ENCODE data around the gene MRPS12.
"Not testable (repeated sequence)": the region's sequence is repeated elsewhere in the genome, so short reads cannot be mapped to it uniquely, and the experiment has no call there.

Gene MRPS12

DNA sequence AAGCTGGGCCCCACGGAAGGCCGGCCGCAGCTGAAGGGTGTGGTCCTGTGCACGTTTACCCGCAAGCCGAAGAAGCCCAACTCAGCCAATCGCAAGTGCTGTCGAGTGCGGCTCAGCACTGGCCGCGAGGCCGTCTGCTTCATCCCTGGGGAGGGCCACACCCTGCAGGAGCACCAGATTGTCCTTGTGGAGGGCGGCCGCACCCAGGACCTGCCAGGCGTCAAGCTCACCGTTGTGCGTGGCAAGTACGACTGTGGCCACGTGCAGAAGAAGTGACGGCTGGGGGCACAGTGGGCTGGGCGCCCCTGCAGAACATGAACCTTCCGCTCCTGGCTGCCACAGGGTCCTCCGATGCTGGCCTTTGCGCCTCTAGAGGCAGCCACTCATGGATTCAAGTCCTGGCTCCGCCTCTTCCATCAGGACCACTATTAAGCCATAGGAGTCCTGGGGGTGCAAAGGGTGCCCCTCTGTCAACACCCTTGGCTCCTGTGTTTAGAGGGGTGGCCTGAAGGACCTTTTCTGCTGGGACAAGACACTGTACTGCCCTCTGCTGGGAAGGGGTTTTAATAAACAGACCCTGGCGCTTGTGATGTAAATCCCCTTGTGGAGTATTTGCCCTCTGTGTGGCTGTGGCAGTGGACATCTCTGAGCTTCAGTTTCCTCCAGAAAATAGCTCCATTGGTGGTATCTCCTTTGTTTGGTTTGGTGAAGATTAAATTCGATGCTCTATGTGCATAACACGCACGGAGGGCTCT is 1.9 kb downstream of the MRPS12 start:
- DNase-seq (ENCODE audit: extremely low read depth in 1 of 2, low read depth in 1 of 2) = no peak

DNA sequence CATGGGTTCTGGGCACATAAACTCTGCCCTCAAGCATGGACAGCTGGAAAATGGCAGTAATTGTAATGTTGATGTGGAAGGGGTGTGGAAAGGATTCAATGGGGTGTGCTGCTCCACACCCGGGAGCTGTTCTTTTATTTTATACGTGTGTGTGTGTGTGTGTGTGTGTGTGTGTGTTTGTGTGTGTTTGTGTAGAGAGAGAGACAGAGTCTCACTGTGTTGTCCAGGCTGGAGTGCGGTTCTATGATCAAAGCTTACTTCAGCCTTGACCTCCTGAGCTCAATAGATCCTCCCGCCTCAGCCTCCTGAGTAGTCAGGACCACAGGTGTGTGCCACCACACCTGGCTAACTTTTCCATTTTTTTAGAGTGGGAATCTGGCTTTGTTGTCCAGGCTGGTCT is 2.8 kb downstream of the MRPS12 start:
- DNase-seq (ENCODE audit: extremely low read depth in 1 of 2, low read depth in 1 of 2) = no peak

DNA sequence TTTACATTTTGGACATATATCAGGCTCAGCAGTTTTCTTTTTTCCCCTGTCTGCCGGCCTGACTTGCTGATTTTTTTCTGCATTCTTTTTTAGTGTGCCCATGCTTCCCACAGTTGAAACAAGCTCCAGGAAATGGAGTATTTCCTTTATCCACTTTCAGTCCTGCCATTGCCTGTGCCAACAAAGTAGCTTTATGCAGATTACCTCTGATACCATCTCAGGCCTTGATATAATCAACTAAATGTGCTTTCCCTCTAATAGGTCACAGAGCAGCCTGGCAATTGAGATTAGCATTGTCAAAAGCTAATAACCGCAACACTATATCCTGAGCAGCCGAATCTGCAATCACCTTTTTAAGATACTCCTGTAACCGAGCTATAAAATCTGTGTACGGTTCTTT is 9.2 kb downstream of the MRPS12 start:
- DNase-seq (ENCODE audit: extremely low read depth in 1 of 2, low read depth in 1 of 2) = no peak

DNA sequence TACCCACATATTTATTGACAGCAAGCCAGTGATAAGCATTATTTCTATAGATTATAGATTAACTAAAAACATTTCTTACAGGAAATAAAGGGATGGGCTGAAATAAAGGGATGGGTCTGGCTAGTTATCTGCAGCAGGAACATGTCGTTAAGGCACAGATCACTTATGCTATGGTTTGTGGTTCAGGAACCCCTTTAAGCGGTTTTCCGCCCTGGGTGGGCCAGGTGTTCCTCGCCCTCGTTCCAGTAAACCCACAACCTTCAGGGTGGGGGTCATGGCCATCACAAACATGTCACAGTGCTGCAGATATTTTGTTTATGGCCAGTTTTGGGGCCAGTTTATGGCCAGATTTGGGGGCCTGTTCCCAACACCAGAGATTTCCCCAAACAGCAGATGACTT is 10.7 kb downstream of the MRPS12 start:
- DNase-seq (ENCODE audit: extremely low read depth in 1 of 2, low read depth in 1 of 2) = not testable (repeated sequence)

DNA sequence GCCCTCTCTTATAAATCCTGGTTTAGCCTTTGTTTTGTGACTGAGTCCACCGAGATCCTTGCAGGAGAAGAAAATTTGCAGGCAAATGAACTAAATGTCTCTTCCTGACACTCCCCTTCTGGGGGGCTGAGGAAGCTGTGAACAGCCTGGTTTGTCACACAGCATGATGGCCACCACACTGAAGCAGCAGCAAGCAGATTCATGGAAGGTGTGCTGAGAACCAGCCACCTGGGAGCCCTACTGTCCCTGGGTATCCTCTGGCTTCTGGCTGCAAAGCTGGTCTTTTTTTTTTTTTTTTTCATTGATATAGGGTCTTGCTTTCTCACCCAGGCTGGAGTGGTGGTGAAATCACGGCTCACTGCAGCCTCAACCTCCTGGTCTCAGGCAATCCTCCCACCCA is 11.2 kb downstream of the MRPS12 start:
- DNase-seq (ENCODE audit: extremely low read depth in 1 of 2, low read depth in 1 of 2) = no peak

DNA sequence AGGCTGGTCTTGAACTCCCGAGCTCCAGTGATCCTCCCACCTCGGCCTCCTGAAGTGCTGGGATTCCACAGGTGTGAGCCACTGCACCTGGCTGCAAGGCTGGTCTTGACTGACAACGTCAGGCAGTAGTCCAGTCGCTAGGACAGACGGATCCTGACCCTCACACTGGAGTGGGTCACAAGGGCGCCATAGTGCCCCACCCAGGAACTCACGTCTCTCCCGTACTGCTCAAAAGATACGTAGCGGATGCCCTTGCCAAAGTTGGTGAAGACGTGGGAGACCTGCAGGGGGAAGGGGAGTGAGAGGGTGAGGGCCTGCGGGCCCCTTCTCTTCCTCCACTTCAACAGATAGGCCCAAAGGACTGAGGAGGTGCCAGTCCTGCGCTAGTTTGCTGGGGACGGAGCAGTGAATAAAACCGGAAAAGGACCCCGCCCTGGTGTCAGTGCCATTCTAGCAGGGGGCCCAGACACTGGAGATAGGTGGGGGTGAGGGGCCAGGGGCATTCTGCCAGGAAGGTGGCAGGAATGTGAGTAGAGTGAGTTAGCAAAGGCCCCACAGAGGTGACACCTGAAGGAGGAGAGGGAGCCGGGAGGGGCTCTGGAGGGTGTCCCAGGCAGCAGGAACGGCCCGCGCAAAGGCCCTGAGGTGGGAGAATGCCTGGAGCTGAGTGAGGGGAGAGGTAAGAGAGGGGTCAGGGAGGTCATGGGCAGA is 11.9 kb downstream of the MRPS12 start:
- DNase-seq (ENCODE audit: extremely low read depth in 1 of 2, low read depth in 1 of 2) = no peak

DNA sequence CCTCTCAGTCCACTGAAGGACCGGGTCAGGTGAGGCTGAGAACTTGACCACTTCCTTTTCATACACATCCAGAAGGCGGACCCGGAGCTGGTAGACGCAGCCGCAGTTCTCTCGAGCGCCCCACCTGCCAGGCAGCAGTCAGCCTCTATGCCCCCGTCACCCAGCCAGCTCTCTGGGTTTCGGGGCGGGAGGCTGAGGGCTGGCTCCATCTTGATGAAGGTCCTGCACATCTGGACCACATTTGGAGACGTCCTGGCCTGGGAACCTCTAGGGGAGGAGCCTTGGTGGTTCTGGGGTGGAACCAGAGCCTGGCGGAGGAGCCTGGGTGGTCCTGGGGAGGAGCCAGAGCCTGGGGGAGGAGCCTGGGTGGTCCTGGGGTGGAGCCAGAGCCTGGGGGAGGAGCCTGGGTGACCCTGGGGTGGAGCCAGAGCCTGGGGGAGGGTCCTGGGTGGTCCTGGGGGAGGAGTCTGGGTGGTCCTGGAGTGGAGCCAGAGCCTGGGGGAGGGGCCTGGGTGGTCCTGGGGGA is 14.3 kb downstream of the MRPS12 start:
- no peak for DNase-seq (ENCODE audit: extremely low read depth in 1 of 2, low read depth in 1 of 2)

DNA sequence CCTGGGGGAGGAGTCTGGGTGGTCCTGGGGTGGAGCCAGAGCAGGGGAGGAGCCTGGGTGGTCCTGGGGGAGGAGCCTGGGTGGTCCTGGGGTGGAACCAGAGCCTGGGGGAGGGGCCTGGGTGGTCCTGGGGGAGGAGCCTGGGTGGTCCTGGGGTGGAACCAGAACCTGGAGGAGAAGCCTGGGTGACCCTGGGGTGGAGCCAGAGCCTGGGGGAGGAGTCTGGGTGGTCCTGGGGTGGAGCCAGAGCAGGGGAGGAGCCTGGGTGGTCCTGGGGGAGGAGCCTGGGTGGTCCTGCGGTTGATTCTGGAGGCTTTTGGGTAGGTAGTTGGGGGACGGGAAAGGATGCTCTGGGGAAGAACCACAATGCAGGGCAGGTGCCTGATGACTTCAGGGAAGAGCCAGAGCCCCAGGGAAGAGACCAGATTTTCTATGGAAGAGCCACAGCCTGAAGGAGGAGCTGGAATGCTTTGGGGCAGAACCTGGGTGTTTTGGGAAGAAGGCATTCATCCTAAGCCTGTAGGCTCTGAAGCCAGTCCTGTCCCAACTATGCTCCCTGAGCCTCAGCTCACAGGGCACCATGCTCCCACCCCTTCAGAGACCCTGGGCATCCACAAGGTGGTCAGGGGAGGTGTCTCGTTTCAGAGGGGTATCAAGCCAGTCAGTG is 15.0 kb downstream of the MRPS12 start:
- no peak for DNase-seq (ENCODE audit: extremely low read depth in 1 of 2, low read depth in 1 of 2)

DNA sequence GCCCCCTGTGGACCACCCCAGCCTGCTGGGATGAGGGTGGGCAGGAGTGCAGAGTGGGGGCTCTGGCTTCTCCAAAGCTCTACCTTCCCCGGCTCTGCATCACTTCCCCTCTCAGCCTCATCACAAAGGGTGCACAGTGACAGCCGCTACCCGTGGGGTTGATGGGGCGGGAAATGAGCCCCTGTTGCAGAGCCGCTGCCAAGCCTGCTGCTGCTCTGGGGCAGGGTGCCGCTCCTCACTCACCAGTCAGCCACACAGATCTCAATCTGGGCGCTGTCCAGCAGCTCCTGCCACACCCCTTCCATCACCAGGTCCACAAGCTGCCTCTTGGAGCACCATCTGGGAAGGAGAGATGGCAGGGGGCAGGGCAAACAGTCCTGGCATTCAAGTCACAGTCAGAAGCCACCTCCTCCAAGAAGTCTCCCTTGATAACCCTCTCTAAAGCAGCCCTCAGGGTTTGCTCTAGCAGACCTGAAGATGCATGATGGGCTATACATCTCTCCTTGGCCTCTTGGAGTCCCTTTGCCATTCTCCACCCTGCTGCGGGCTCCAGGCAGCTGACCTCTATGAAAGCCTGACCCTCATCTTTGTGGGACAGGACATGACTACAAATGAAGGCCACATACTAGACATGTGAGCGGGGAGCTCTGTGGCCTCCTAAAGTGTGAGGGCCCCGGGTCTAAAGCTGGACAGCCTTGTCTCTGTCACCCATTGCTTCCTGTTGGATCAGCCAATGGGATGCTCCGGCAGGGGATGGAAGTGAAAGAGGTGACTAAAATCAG is 15.7 kb downstream of the MRPS12 start:
- no peak for DNase-seq (ENCODE audit: extremely low read depth in 1 of 2, low read depth in 1 of 2)

DNA sequence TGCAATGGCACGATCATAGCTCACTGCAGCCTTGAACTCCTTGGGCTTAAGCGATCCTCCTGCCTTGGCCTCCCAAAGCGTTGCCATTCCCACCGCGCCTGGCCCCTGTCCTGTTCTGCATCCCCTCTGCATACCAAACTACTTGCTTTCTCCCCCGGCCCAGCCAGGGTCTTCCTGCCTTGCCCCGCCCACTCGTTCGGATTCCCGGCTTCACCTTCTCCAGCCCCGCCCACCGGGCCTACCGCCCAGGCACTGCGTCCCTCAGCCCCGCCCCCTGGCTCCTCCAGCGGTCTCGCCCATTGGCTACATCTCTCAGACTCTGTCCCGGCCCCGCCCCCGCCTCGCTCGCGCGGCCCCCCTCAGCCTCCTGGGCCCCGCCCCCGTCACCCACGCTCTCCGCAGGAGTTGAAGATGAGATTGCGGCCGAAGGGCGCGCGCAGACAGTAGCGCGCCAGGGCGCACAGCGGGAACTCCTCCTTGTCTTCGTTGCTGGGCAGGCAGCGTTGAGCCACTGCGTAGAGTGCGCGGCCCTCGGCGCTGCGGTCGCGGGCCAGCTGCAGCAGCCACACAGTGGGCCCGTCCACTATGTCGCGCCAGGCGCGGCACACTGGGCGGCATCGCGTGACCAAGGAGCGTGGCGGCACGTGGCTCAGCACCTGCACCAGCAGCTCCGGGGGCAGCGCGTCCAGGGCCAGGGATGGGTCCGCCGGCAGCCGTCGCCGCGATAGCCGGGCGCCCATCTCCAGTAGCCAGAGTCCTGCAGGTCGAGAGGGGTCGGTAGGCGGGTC is 19.0 kb downstream of the MRPS12 start:
- peak; percentile 59 to 72 for DNase-seq (ENCODE audit: extremely low read depth in 1 of 2, low read depth in 1 of 2)

DNA sequence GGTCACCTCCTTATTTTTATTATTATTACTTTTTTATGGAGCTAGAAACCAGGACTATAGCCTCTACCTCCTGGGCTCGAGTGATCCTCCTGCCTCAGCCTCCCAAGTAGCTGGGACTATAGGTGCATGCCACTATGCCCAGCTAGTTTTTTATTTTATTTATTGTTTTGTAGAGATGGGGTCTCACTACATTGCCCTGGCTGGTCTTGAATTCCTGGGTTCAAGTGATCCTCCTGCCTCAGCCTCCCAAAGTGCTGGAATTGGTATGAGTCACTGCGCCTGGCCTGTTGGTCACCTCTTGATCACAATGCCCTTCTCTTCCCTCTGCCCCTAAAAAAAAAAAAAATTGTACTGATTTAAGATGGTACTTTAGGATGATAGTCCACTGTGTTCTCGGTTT is 20.4 kb downstream of the MRPS12 start:
- DNase-seq (ENCODE audit: extremely low read depth in 1 of 2, low read depth in 1 of 2) = no peak

DNA sequence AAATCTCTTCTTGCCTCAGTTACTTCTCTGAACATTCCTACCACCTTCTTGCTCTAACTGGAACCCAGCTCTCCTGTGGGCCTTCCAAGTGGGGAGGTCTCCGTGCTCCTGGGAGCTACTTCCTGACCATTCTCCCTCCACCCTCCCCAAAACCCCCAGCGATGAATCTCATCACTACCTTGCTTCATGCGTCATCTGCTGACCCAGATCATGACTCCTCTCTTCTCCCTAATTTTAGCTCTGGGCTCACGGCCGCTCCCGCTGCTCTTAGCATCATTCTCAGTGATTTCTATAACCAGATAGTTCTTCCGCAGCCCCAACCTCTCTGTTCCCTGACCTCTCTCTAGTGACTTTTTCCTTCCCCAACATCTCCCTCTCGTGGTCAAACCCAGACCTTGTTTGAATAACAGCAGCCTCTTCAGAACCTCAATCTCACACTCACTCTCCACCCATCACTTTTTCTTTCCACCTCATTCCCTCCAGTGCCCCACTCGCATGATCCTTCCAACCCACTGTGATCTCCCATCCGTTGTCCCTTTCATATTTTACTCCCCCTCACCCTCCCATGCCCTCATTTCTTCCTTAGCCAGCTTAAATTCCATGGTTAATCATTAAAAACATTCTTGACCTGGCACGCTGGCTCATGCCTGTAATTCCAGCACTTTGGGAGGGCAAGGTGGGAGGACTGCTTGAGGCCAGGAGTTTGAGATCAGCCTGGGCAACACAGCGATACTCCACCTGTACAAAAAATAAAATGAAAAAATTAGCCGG is 21.8 kb downstream of the MRPS12 start:
- no peak for DNase-seq (ENCODE audit: extremely low read depth in 1 of 2, low read depth in 1 of 2)

DNA sequence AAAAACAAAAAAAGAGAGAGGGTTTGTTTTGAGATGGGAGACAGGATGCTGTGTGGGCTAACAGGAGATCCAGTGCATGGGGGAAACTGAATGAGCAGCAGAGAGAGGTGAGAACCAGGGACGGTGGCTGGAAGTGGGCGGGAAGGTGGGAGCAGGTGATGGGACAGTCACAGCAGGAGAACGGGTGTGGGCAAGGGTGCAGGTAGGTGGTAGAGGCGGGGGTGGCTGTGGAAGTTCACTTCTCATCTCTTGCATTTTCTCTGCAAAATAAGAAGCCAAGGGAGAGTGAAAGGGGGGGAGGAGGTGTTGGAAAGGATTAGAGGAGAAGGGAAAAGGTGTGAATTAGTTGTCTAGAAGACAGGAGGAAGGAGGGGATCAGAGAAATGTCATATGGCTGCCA is 22.9 kb downstream of the MRPS12 start:
- DNase-seq (ENCODE audit: extremely low read depth in 1 of 2, low read depth in 1 of 2) = no peak

DNA sequence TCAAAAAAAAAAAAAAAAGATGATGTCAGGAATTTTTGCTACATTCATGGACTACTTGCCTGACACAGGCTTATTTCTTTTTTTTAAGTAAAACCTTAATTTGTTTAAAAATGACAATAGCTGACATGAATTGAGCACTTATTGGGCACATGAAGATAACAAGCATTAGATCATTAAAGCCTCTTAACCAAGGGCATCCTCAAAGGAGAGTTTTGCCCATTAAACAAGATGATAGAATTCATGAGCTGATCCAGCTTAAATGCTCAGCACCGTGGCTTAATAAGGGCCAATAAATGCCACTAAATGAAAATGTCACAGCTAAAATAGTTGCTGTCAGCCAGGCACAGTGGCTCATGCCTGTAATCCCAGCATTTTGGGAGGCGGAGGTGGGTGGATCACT is 25.5 kb downstream of the MRPS12 start:
- DNase-seq (ENCODE audit: extremely low read depth in 1 of 2, low read depth in 1 of 2) = no peak

DNA sequence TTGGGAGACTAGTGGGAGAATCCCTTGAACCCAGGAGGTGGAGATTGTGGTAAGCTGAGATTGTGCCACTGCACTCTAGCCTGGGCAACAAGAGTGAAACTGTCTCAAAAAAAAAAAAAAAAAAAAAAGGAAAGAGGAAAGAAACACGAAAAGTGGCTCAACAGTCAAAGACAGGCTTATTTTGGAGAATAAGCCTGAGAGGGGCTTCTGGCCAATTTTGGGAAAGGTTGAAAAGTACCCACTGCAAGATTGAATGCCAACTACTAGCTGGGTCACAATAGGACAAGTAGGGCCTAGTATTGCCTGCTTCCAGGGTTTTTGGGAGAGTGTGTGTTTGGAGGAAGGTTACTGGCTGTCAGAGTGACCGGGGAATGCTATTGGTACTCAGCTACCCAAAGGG is 27.6 kb downstream of the MRPS12 start:
- DNase-seq (ENCODE audit: extremely low read depth in 1 of 2, low read depth in 1 of 2) = no peak

DNA sequence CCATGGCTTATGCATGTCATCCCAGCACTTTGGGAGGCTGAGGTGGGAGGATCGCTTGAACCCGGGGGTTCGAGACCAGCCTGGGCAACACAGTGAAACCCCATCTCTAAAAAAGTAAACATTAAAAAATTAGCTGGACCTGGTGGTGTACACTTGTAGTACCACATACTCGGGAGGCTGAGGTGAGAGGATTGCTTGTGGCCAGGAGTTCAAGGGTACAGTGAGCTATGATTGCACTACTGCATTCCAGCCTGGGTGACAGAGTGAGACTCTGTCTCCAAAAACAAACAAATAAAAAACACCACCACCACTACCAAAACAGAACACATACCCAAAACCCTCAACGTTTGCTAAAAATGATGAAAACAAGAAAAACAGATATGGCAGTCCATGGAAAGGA is 28.9 kb downstream of the MRPS12 start:
- DNase-seq (ENCODE audit: extremely low read depth in 1 of 2, low read depth in 1 of 2) = no peak

DNA sequence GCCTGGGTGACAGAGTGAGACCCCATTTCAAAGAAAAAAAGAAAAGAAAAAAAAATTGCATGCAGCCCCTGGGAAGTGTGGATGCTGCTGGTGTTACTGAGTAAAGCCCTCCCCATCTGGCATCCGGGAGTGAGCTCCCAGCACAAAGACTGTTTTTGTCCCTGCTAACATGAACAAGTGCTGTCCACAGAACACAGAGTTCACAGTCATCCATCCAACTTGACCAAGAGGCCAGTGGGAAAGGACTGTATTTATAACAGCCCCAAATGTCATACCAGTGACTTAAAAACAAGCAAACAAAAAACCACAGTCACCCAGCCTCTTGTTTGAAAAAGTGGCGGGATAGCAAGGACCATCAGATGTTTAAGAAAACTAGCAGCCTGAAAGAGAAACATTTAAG is 34.0 kb downstream of the MRPS12 start:
- no peak for DNase-seq (ENCODE audit: extremely low read depth in 1 of 2, low read depth in 1 of 2)

DNA sequence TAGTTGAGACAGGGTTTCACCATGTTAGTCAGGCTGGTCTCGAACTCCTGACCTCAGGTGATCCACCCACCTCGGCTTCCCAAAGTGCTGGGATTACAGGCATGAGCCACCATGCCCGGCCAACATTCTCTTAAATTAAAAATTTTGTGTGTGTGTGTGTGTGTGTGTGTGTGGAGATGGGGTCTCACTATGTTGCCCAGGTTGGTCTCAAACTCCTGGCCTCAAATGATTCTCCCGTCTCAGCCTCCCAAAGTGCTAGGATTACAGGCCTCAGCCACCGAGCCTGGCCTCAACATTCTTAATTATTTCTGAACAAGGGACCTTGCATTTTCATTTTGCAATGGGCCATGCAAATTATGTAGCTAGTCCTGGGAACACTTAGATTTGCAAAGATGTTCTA is 35.4 kb downstream of the MRPS12 start:
- not testable (repeated sequence) for DNase-seq (ENCODE audit: extremely low read depth in 1 of 2, low read depth in 1 of 2)

DNA sequence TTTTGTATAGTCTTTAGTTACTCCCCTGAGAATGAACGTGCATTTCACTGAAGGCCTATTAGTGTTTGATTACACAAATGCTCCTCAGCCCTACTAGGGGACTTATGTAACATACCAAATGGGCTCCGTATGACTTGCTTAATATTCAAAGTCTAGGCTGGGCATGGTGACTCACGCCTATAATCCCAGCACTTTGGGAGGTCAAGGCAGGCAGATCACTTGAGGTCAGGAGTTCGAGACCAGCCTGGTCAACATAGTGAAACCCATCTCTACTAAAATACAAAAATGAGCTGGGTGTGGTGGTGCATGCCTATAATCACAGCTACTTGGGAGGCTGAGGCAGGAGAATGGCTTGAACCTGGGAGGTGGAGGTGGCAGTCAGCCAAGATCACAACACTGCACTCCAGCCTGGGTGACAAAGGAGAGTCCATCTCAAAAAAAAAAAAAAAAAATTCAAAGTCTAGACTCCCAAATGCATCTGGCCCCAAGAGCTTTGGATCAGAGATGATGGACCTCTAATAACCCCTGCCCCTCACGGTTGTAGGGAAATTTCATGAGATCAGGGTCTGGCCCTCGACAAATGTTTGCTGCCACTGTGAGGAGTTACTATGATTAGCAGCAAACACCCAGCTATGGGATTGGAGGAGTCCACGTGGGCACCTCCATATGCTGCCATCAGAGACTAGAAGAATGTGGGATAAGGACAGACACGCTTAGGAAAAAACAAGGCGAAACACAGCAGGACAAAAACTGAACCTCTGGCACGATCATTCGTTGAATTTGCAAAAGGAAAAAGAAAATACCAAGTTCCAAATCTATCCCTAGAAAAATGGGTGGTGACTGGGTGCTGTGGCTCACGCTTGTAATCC is 40.2 kb downstream of the MRPS12 start:
- DNase-seq (ENCODE audit: extremely low read depth in 1 of 2, low read depth in 1 of 2) = no peak

All from activated CD8-positive, alpha-beta memory T cell treated with anti-CD3 and anti-CD28 coated beads for 1 hour (primary cell).